ENCODE measurements around the gene FNBP1.
"Not testable (repeated sequence)": the region's sequence is repeated elsewhere in the genome, so short reads cannot be mapped to it uniquely, and the experiment has no call there.

FNBP1 gene

GRCh38 chr9:130021842-130022241 is 21.1 kb downstream of the FNBP1 start:
- not testable (repeated sequence) for DNase-seq

GRCh38 chr9:130021123-130021522 is 21.9 kb downstream of the FNBP1 start:
- no peak for DNase-seq

GRCh38 chr9:130020618-130021017 is 22.4 kb downstream of the FNBP1 start:
- no peak for DNase-seq

GRCh38 chr9:130018265-130018664 is 24.7 kb downstream of the FNBP1 start:
- DNase-seq, result no peak

- DNase-seq, result not testable (repeated sequence)
These were observed 25.5 kb downstream of the FNBP1 start for GRCh38 chr9:130017510-130017909.

GRCh38 chr9:130017076-130017475 is 25.9 kb downstream of the FNBP1 start:
- DNase-seq, result no peak

- no peak for DNase-seq
These were observed 27.5 kb downstream of the FNBP1 start for GRCh38 chr9:130015353-130016019.

GRCh38 chr9:130013326-130013725 is 29.7 kb downstream of the FNBP1 start:
- no peak for DNase-seq

GRCh38 chr9:130010151-130010988 is 32.6 kb downstream of the FNBP1 start:
- peak; percentile 62 for DNase-seq

GRCh38 chr9:130009546-130009945 is 33.4 kb downstream of the FNBP1 start:
- not testable (repeated sequence) for DNase-seq

- DNase-seq, result no peak
These were observed 34.5 kb downstream of the FNBP1 start for GRCh38 chr9:130008538-130008937.

- DNase-seq, result not testable (repeated sequence)
These were observed 36.0 kb downstream of the FNBP1 start for GRCh38 chr9:130006952-130007351.

GRCh38 chr9:130003943-130004552 is 38.9 kb downstream of the FNBP1 start:
- DNase-seq, result no peak

GRCh38 chr9:130002320-130002719 is 40.7 kb downstream of the FNBP1 start:
- no peak for DNase-seq

GRCh38 chr9:130001190-130001589 is 41.8 kb downstream of the FNBP1 start:
- DNase-seq, result no peak

GRCh38 chr9:129999141-129999510 is 43.9 kb downstream of the FNBP1 start:
- no peak for DNase-seq

GRCh38 chr9:129998491-129999140 is 44.4 kb downstream of the FNBP1 start:
- no peak for DNase-seq

- DNase-seq, result not testable (repeated sequence)
These were observed 45.3 kb downstream of the FNBP1 start for GRCh38 chr9:129997706-129998105.

- DNase-seq, result no peak
These were observed 46.7 kb downstream of the FNBP1 start for GRCh38 chr9:129996161-129996830.

- DNase-seq, result no peak
These were observed 47.4 kb downstream of the FNBP1 start for GRCh38 chr9:129995409-129996160.

- DNase-seq, result no peak
These were observed 48.1 kb downstream of the FNBP1 start for GRCh38 chr9:129994882-129995281.

GRCh38 chr9:129991139-129991538 is 51.9 kb downstream of the FNBP1 start:
- DNase-seq, result not testable (repeated sequence)

All from effector CD4-positive, alpha-beta T cell (primary cell).